WTC11 (cell line): ENCODE results near the gene AFF3. TPM values are rescaled to one million over a fixed set of nuclear protein-coding genes. Genes with fewer than 3 reads are reported as not detected.

Experiments used
- ATAC-seq: fragments of 200-7000 bp; cut with Tn5 transposase; 2 replicates; pipeline ENCODE4 v1.10.0; 2021; ENCODE audit warnings: mild to moderate bottlenecking, moderate library complexity
- CTCF ChIA-PET: fragments of 300-600 bp; sonication (Branson Sonifier 250); formaldehyde crosslinking; loops from one replicate; lab custom pipeline; 2021; ENCODE audit warnings: antibody characterized with exemption; lab: Charles Lee
- POLR2A ChIA-PET: fragments of 350-600 bp; sonication (Branson Sonifier 250); formaldehyde crosslinking; loops from one replicate; lab custom pipeline; 2021; ENCODE audit warnings: antibody characterized with exemption; lab: Charles Lee
- DNase-seq: peaks from one replicate; pipeline ENCODE4 v3.0.0; 2021; ENCODE audit warnings: low spot score
- H3K27ac Mint-ChIP-seq: 2 replicates; pipeline ENCODE4 v1.8.0; 2021; ENCODE audit warnings: mixed read lengths
- H3K27me3 Mint-ChIP-seq: 2 replicates; pipeline ENCODE4 v1.8.0; 2021; ENCODE audit warnings: low read depth, mild to moderate bottlenecking, moderate library complexity, mixed read lengths
- H3K36me3 Mint-ChIP-seq: 2 replicates; pipeline ENCODE4 v1.8.0; 2021; ENCODE audit warnings: mixed read lengths
- H3K4me1 Mint-ChIP-seq: 2 replicates; pipeline ENCODE4 v1.8.0; 2022; ENCODE audit warnings: mixed read lengths
- H3K4me3 Mint-ChIP-seq: 2 replicates; pipeline ENCODE4 v1.8.0; 2021; ENCODE audit warnings: mild to moderate bottlenecking, moderate library complexity, mixed read lengths
- H3K9me3 Mint-ChIP-seq: 2 replicates; pipeline ENCODE4 v1.8.0; 2021; ENCODE audit warnings: mixed read lengths
- AFF4 ChIP-seq: sonication (generic); formaldehyde crosslinking; IDR thresholded peaks from 2 replicates; pipeline ENCODE4 v1.8.1; 2023; ENCODE audit warnings: mild to moderate bottlenecking, missing genetic modification reagents, borderline replicate concordance
- ARID4B ChIP-seq: sonication (generic); formaldehyde crosslinking; IDR thresholded peaks from 2 replicates; pipeline ENCODE4 v1.8.0; 2023; ENCODE audit warnings: missing genetic modification reagents, mild to moderate bottlenecking, borderline replicate concordance
- ATF2 ChIP-seq: sonication (generic); formaldehyde crosslinking; IDR thresholded peaks from 2 replicates; pipeline ENCODE4 v1.8.1; 2022; ENCODE audit warnings: low read depth, missing genetic modification reagents, borderline replicate concordance
- CTCF ChIP-seq: fragments of 200-600 bp; IDR thresholded peaks from 2 replicates; pipeline ENCODE4 v1.8.0; 2022; ENCODE audit warnings: antibody characterized with exemption
- E2F1 ChIP-seq: sonication (generic); formaldehyde crosslinking; IDR thresholded peaks from 2 replicates; pipeline ENCODE4 v1.8.0; 2022; ENCODE audit warnings: mild to moderate bottlenecking, missing genetic modification reagents
- E2F4 ChIP-seq: sonication (generic); formaldehyde crosslinking; IDR thresholded peaks from 2 replicates; pipeline ENCODE4 v1.8.1; 2022; ENCODE audit warnings: low read depth, mild to moderate bottlenecking, moderate library complexity, missing genetic modification reagents, borderline replicate concordance
- ELF4 ChIP-seq: sonication (generic); formaldehyde crosslinking; IDR thresholded peaks from 2 replicates; pipeline ENCODE4 v1.8.1; 2022; ENCODE audit warnings: low read depth, mild to moderate bottlenecking, moderate library complexity, missing genetic modification reagents
- FOXP1 ChIP-seq: sonication (generic); formaldehyde crosslinking; IDR thresholded peaks from 2 replicates; pipeline ENCODE4 v1.8.0; 2022; ENCODE audit warnings: missing genetic modification reagents, mild to moderate bottlenecking, moderate library complexity, borderline replicate concordance
- MAX ChIP-seq: sonication (generic); formaldehyde crosslinking; IDR thresholded peaks from 2 replicates; pipeline ENCODE4 v1.8.0; 2022; ENCODE audit warnings: mild to moderate bottlenecking, missing genetic modification reagents
- MLX ChIP-seq: sonication (generic); formaldehyde crosslinking; IDR thresholded peaks from 2 replicates; pipeline ENCODE4 v1.8.1; 2023; ENCODE audit warnings: mild to moderate bottlenecking, missing genetic modification reagents, moderate library complexity
- NFYB ChIP-seq: sonication (generic); formaldehyde crosslinking; conservative IDR thresholded peaks from 2 replicates; pipeline ENCODE4 v1.8.0; 2022; ENCODE audit warnings: low read depth, missing genetic modification reagents
- SMAD3 ChIP-seq: sonication (generic); formaldehyde crosslinking; IDR thresholded peaks from 2 replicates; pipeline ENCODE4 v1.8.0; 2022; ENCODE audit warnings: missing genetic modification reagents, mild to moderate bottlenecking, borderline replicate concordance
- SMAD4 ChIP-seq: sonication (generic); formaldehyde crosslinking; IDR thresholded peaks from 2 replicates; pipeline ENCODE4 v1.8.0; 2022; ENCODE audit warnings: mild to moderate bottlenecking, missing genetic modification reagents
- SOX15 ChIP-seq: fragments of 250-450 bp; sonication (Bioruptor Pico); IDR thresholded peaks from 2 replicates; pipeline ENCODE4 v1.9.0; 2021; ENCODE audit warnings: mild to moderate bottlenecking
- TCF7 ChIP-seq: sonication (generic); formaldehyde crosslinking; IDR thresholded peaks from 2 replicates; pipeline ENCODE4 v1.8.0; 2022; ENCODE audit warnings: mild to moderate bottlenecking, low read depth, missing genetic modification reagents, moderate library complexity
- total RNA-seq: library from RNA; stranded (reverse); gene quantifications from 3 replicates; pipeline ENCODE4 v1.2.3, GENCODE V29; 2021

Gene AFF3
- total RNA-seq, 1 experiment from 2014 or later: 1.2 TPM

- TF ChIP-seq ATF2 (CRISPR knock-in tag) (no peak), TCF7 (CRISPR knock-in tag) (no peak), E2F1 (no peak)
Observed at GRCh38 chr2:99707592-99707991, 434.8 kb downstream of the AFF3 start (continued).

GRCh38 chr2:99706735-99707134 lies 435.7 kb downstream of the AFF3 start:
- ChIA-PET POLR2A (no interaction called here), CTCF (no interaction called here)
- no peaks in the 10 kb centered on the region for H3K27me3 Mint-ChIP-seq
- peaks cover 58% of the 10 kb centered on the region for H3K4me1 Mint-ChIP-seq
- peak overlapping the region; percentile 63 for H3K27ac Mint-ChIP-seq
- H3K9me3 Mint-ChIP-seq: no peaks in the 10 kb centered on the region
- no peaks in the 10 kb centered on the region for H3K36me3 Mint-ChIP-seq
- peak overlapping the region; percentile 21; the same call in 1 of the 2 replicates for H3K4me3 Mint-ChIP-seq
- ATAC-seq (no peak), DNase-seq (no peak)
- TF ChIP-seq TCF7 (CRISPR knock-in tag) (no peak), MAX (no peak), SMAD3 (CRISPR knock-in tag) (no peak), ELF4 (CRISPR knock-in tag) (no peak), ARID4B (CRISPR knock-in tag) (no peak), SOX15 (CRISPR knock-in tag) (no peak), CTCF (no peak), AFF4 (no peak), MLX (no peak), FOXP1 (CRISPR knock-in tag) (no peak), NFYB (CRISPR knock-in tag) (no peak), E2F4 (no peak), SMAD4 (CRISPR knock-in tag) (no peak)
